HEK293T (cell line): Measurements from ENCODE around the gene SMAD6.

Experiments
- BHLHE40 ChIP-seq: fragments of 450-650 bp; IDR thresholded peaks from 2 replicates; pipeline ENCODE4 v1.6.1; 2016; ENCODE audit warnings: mild to moderate bottlenecking, moderate library complexity, borderline replicate concordance
- ELF4 ChIP-seq: fragments of 450-650 bp; IDR thresholded peaks from 2 replicates; pipeline ENCODE4 v1.6.1; 2017; ENCODE audit warnings: antibody characterized with exemption
- FOXM1 ChIP-seq: fragments of 450-650 bp; IDR thresholded peaks from 2 replicates; pipeline ENCODE4 v1.6.1; 2017; ENCODE audit warnings: mild to moderate bottlenecking, borderline replicate concordance
- LEF1 ChIP-seq: fragments of 450-650 bp; IDR thresholded peaks from 2 replicates; pipeline ENCODE4 v1.6.1; 2017; ENCODE audit warnings: mild to moderate bottlenecking, borderline replicate concordance
- SP1 ChIP-seq: fragments of 450-650 bp; IDR thresholded peaks from 2 replicates; pipeline ENCODE4 v1.6.1; 2017

GRCh38 chr15:66747886-66748707, 46.1 kb downstream of the SMAD6 start:
- TF ChIP-seq FOXM1 (no peak), BHLHE40 (no peak), LEF1 (no peak), ELF4 (no peak), SP1 (no peak)
